GM19452 (cell line): Measurements from ENCODE around the gene LPP.

Experiments
- ATAC-seq: cut with Tn5 transposase; IDR thresholded peaks from one replicate; pipeline ENCODE4 v1.9.1; 2021; ENCODE audit not compliant: unreplicated experiment

LPP gene

GRCh38 chr3:188573956-188574355 lies 420.0 kb downstream of the LPP start:
- ATAC-seq: no peak

DNA sequence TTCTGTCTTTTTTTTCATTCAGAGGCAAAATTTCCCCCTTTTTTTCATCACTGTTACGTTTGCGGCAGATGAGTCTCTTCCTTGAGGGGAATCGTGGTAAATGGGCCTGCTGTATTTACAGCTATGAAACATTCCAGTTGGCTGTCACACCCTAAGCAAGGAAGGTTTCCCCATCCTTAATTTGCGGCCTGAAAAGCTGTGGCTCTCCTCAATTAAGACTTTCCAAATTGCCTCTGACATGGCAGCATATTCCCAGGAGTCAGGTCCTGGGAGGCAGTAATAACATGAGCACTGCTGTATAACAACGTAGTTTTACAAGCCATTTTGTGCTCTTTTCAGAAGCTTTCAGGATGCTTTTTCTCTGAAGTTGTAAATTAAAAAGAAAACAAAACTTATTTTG lies 420.9 kb downstream of the LPP start:
- no peak for ATAC-seq

GRCh38 chr3:188575501-188575900 lies 421.5 kb downstream of the LPP start:
- ATAC-seq: no peak

GRCh38 chr3:188577539-188577938 lies 423.6 kb downstream of the LPP start:
- ATAC-seq: no peak

DNA sequence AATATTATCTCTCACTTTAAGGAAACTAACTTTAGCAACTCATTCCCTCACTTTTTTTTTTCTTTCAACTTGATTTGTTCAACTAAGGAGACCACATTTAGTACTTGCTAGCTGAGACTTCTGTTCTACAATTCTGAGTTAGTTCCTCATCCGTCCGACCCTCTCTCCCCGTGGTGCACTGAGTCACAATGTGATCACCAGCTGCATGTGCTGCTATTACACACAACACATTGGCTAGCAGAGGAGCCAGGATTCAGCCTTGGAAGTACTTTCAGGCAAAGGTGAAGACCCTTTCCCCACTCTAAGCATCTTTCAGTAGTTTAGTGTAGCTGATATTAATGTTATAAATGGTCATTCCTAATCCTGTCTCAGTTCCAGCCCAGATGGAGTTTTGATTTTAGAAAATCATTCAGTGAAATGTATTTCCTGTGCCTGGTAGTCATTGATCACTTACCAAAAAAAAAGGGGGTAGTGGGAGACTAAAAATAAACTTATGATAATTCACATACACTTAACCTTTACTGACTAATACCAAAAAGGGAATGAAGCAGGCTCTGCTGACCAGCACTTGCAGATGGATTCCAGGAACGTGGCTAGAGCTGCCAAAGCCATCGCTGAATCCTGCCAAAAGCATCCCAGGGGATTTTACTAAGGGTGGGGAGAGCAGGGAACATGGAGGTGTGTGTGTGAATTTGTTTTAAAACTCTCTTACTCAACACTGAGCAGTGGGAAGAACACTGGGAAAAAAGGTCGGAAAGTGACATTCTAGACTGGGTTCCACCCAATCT lies 424.8 kb downstream of the LPP start:
- ATAC-seq: no peak

GRCh38 chr3:188580223-188580622 lies 426.3 kb downstream of the LPP start:
- no peak for ATAC-seq

DNA sequence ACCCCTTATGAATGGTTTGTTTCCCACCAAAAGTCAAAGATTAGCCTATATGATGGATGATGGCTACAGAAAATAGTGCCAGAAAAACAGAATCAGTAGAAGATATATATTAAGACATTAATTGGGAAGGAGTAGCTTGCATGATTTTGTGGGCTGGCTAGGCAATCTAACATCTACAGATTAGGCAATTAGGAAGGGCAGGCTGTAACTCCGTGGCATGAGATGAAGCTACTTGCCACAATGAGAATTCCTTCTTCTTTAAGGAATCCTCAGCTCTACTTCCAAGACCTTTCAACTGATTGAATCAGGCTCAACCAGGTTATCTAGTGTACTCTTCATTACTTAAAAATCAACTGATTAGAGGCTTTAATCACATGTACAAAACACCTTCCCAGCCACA lies 426.7 kb downstream of the LPP start:
- ATAC-seq: no peak

GRCh38 chr3:188581365-188581764 lies 427.4 kb downstream of the LPP start:
- no peak for ATAC-seq

DNA sequence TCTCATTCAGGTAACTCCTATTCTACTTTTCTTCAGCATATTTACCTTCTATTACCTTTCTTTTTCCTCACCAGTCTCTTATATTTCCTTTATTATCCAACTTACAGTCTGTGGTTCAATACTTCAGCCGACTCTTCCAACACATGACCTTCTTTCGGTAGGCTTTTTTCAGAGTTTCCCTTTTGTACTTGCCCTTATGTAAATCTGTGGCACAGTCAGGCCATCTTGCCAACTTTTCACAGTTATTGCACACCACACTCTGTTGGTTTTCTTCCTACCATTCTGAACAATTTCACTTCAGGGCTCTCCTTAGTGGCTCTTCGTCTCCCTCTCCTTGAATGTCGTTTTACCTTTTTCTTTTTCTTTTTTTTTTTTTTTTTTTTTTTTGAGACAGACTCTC lies 427.8 kb downstream of the LPP start:
- ATAC-seq: no peak

- no peak for ATAC-seq
These were observed 429.6 kb downstream of the LPP start for GRCh38 chr3:188583341-188584161.

GRCh38 chr3:188584162-188584529 lies 430.2 kb downstream of the LPP start:
- ATAC-seq: no peak

DNA sequence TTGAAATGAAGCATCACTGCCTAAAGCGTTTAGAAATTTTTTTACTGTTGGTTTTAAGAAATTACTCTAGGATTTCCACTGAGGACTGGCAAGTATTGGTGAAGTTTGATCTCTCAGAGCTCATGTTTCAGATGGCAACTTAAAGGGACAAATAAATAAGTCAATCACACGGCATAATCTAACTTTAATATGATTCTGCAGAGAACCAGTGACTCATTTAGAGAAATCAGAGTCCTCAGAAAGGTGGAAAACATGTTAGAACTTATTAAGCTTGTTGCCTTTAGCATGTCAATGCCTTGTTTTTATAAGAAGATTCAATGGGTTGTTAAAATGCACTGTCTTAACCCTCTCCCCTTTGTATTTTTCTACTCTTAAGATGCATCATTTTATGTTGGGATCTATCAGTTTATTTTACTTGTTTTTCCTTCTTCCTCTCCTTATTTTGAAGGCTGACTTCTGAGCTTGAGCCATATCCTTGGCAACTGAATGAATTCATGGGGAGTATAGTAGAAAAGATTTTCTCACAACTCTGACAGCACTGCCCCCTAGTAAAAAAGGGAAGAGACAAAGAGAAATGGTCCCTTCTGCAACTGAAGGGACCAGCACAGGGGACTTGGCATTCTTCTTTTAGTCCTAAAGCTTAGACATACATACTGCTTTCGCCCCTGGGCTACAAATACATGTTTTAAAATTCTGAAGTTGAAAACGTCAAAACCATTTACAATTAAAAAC lies 431.2 kb downstream of the LPP start:
- ATAC-seq: no peak

DNA sequence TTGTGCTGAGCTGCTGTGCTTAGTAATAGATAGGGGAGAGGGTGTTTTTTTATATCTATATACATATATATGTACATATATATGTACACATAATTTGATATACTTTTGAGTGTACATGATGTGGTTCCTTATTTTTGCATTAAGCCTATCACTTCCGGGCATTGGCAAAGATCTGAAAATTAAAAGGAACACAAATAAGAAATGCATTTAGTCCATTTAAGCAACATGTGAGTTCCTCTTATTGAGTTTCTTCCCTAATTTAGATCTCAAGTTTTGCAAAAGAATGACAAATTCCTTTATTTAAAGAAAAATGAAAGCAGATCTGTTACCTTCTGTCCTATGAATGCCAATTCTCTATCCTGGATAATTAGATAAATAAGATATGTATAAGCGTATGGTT lies 435.1 kb downstream of the LPP start:
- ATAC-seq: no peak

DNA sequence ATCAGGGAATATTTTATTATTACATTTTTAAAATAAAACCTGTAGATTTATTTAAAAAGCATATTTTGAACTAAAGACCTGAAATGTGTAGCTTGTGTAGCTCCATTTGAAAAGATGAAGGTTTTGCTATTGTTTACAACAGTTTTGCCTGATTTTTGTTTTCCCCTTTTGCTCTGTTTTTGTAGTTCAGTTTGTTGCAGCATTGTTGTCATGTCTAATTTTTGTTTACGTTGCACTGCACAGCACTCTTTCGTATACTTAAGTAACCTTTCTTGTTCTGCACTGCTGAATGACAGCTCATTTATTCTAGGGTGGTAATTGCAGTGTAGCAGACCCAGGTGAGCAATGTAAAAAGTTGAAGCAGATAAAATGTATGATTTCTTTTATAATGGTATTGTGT lies 435.8 kb downstream of the LPP start:
- no peak for ATAC-seq

- ATAC-seq: no peak
These were observed 436.6 kb downstream of the LPP start for GRCh38 chr3:188590557-188590956.

DNA sequence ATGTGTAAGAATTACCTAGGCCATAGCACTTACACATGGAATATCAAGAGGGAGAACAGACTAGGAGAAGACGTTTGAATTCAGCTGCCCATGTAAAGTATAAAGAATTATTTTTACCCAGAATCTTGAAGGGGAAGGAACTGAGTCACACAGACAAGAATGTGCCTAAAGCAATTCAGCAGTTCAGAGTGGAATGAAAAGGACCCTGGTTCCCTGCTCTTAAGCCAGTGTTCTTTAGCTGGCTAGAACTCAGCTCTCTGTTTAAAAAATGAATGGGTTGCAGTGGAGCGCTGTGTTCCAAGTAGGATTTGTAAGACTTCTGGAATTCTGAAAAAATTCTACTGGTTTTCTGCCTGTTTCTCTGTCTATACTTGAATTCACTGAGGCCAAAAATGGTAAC lies 440.2 kb downstream of the LPP start:
- ATAC-seq: no peak

DNA sequence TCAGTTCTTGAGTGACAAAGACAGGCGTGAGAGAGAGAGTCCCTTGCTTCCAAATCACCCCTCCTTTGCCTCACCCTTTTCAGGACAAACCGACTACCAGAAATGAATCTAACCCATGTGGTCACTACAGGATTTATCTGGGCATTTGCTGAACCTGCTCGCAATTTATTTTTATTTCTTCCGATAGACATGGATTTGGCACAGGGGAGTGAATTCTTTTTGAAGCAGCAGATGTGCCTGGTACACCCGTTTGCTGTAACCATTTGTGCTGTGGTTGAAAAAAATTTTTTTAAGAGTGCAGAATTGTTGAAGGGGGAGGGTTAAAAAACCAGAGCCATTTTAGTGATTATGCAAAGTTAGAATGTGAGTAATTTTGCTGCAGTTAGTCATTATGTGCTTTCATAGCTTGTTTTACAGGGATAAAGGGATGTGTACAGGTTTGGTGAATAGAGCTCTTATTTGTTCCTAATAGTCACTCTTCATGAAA lies 442.0 kb downstream of the LPP start:
- ATAC-seq: no peak

DNA sequence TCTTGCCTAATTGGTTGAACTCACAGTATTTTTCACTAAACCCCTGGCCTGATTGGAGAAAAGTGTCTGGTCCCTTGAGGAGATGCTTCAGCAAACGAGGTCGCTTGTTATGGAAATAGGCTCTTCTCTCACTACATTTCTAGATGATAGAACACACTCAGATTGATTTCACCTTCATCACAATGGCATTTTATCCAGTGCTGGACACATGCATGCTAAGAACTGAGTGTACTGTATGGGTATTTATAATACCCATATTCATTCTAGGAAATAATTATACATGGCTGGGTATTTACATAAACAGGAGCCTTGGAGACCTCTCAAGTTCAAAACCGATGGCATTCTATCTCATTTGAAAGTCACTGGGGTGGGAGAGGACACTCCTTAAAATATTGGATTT lies 444.9 kb downstream of the LPP start:
- no peak for ATAC-seq

- no peak for ATAC-seq
These were observed 448.2 kb downstream of the LPP start for GRCh38 chr3:188602111-188602510.

DNA sequence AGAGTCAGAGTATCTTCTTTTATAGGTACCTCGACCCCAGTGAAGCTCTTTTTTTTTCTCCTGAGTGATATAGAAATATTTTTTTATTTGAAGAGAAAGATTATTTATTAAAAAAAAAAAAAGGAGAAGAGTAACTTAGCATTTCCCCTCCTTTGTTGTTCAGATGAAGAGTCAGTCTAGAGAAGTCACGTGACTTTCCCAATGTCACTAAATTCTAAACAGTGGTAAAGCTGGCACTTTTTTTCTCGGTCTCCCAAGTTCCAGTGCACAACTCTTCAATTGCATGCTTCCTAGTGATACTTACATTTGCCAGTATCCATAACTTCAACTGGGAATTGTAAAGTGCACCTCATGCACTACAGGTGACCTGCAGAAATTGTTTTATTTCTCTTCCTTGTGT lies 448.7 kb downstream of the LPP start:
- no peak for ATAC-seq

DNA sequence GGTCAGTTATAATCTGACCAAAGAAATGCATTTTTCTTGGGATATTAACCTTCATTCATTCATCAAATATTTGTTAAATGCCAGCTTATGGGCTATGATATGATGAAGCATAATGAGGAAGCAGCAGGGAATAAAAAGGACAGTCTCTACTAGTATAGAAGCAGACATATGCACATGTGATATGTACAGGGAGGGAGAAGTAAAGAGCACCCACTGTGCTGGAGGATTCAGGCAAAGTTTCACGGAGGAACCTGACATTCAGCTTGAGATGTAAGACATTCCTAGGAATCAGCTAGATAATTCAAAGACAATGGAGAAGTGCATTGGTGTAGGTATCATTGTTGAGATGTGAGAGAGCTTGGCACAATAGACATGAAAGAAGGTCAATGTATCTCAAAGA lies 450.7 kb downstream of the LPP start:
- ATAC-seq: no peak

- ATAC-seq: no peak
These were observed 451.3 kb downstream of the LPP start for GRCh38 chr3:188605231-188605630.
